ENCODE measurements around the gene GABARAPL2. TPM values are rescaled to one million over a fixed set of nuclear protein-coding genes. Genes with fewer than 3 reads are reported as not detected.

The GABARAPL2 gene
- total RNA-seq, 1 experiment from 2014 or later, result 56.2 TPM

- ATAC-seq (no peak), DNase-seq (ENCODE audit: low read depth, low spot score) (no peak)
- intact Hi-C loops (cut with micrococcal nuclease; ENCODE audit: unreplicated experiment) (no loop called here), in situ Hi-C loops (cut with HindIII; ENCODE audit: low pct_unique_long_range_greater_than_20kb, low sequenced_read_pairs) (no loop called here)
- BruUV-seq (replicated peaks), result no TSS peak
- TF ChIP-seq TCF7L2 (IDR thresholded peaks at IDR 0.05; ENCODE audit: low read depth, low read length), result no peak
- TF ChIP-seq REST (IDR thresholded peaks at IDR 0.05; ENCODE audit: insufficient read depth in 1 of 2, low read depth in 2 of 2, low read length in 1 of 2), result no peak
- no peak for TF ChIP-seq POLR2AphosphoS5 (IDR thresholded peaks at IDR 0.05; ENCODE audit: low read depth, low read length)
- TF ChIP-seq CTCF (IDR thresholded peaks at IDR 0.05), result no peak
- no peak for TF ChIP-seq SIN3A (IDR thresholded peaks at IDR 0.05; ENCODE audit: borderline replicate concordance, insufficient read depth, low read depth, low read length)
- no peak overlapping the region for H3K27ac ChIP-seq (ENCODE audit: low read length)
- no peaks in the 10 kb centered on the region; the same call in 1 of the 2 replicates for H3K36me3 ChIP-seq (ENCODE audit: control insufficient read depth, insufficient read depth, low read length)
- ChIA-PET CTCF (no interaction called here), POLR2A (no interaction called here)
- H3K27me3 ChIP-seq (ENCODE audit: control insufficient read depth, insufficient read depth, low read length), result peaks cover 2% of the 10 kb centered on the region; the same call in 1 of the 2 replicates
- H3K9me3 ChIP-seq (ENCODE audit: control insufficient read depth, insufficient read depth, low read depth, low read length), result no peaks in the 10 kb centered on the region
- no peaks in the 10 kb centered on the region for H3K4me1 ChIP-seq (ENCODE audit: control insufficient read depth, insufficient read depth, low read length)
- H3K4me3 ChIP-seq (ENCODE audit: low read depth in 2 of 2, low read length in 2 of 2), result no peak overlapping the region
Measured at GRCh38 chr16:75567911-75568310, 1.7 kb downstream of the GABARAPL2 start.

DNA sequence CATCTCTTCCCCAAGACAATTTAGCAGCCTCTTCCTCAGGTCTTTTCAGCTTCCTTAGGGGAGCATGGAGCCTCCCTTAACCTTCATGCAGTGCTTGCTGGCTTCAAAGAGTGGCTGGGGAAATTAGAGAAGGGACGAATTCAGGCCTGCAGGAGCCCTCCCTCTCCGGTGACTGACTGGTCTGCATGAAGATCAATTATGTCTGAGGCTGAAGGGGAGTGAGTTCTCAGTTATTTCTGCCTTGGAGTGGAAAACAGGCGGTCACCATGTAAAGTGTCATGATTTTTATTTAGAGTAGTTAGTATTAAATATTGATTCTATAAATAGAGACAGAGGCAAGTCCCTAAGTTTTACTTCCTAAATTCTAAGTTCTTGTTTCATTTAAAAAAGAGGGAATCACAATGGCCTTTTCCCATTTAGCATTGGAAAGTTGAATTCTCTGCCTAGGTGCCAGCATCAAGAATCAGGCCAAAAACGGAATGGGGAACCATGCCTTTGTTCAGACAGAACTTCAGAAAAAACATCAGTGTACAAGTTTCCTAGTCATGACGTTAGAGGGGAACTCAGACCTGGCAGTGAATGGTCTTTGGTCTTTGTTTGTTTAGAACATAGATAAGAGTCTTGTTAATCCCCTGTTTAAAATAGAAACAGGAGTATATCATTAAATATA, 4.4 kb downstream of the GABARAPL2 start:
- H3K36me3 ChIP-seq (ENCODE audit: control insufficient read depth, insufficient read depth, low read length), result peaks cover 4% of the 10 kb centered on the region
- TF ChIP-seq CTCF (IDR thresholded peaks at IDR 0.05), result no peak
- no peak for TF ChIP-seq REST (IDR thresholded peaks at IDR 0.05; ENCODE audit: insufficient read depth in 1 of 2, low read depth in 2 of 2, low read length in 1 of 2)
- no peak for TF ChIP-seq TCF7L2 (IDR thresholded peaks at IDR 0.05; ENCODE audit: low read depth, low read length)
- no peak for TF ChIP-seq SIN3A (IDR thresholded peaks at IDR 0.05; ENCODE audit: borderline replicate concordance, insufficient read depth, low read depth, low read length)
- TF ChIP-seq POLR2AphosphoS5 (IDR thresholded peaks at IDR 0.05; ENCODE audit: low read depth, low read length), result no peak
- CTCF ChIA-PET, result no interaction called here
- no peaks in the 10 kb centered on the region for H3K9me3 ChIP-seq (ENCODE audit: control insufficient read depth, insufficient read depth, low read depth, low read length)
- no peak for ATAC-seq
- intact Hi-C loops (cut with micrococcal nuclease; ENCODE audit: unreplicated experiment), result no loop called here
- BruUV-seq (replicated peaks), result no TSS peak
- no peak for DNase-seq (ENCODE audit: low read depth, low spot score)
- in situ Hi-C loops (cut with HindIII; ENCODE audit: low pct_unique_long_range_greater_than_20kb, low sequenced_read_pairs), result no loop called here
- H3K27me3 ChIP-seq (ENCODE audit: control insufficient read depth, insufficient read depth, low read length), result no peaks in the 10 kb centered on the region
- no peak overlapping the region for H3K4me3 ChIP-seq (ENCODE audit: low read depth in 2 of 2, low read length in 2 of 2)
- H3K4me1 ChIP-seq (ENCODE audit: control insufficient read depth, insufficient read depth, low read length), result no peaks in the 10 kb centered on the region
- POLR2A ChIA-PET, result no interaction called here
- H3K27ac ChIP-seq (ENCODE audit: low read length), result no peak overlapping the region

All from Panc1 (cell line).